MCF 10A (cell line): ENCODE measurements around the gene ASRGL1. TPM values are rescaled to one million over a fixed set of nuclear protein-coding genes. Genes with fewer than 3 reads are reported as not detected.

Experiments used
- BruUV-seq: library from RNA; stranded (reverse); fragments of 400-500 nt; replicated peaks from 2 replicates; lab custom pipeline; 2021; lab: Mats Ljungman, UMichigan
- CTCF ChIA-PET: fragments of 300-600 bp; sonication (Branson Sonifier 250); formaldehyde crosslinking; extraction: SDS; loops from one replicate; lab custom pipeline; 2021; ENCODE audit warnings: antibody characterized with exemption, inconsistent platforms; lab: Yijun Ruan, JAX
- POLR2A ChIA-PET: fragments of 300-600, 350-650 bp; sonication (Branson Sonifier 250); formaldehyde crosslinking; extraction: SDS; loops from one replicate; lab custom pipeline; 2020; ENCODE audit warnings: antibody characterized with exemption, inconsistent platforms; lab: Yijun Ruan, JAX
- DNase-seq: peaks from one replicate; pipeline ENCODE4 v3.0.0-alpha.2; 2018; ENCODE audit not compliant: unreplicated experiment
- H3K27ac Mint-ChIP-seq: one replicate; pipeline ENCODE4 v1.8.0; 2022; ENCODE audit warnings: mild to moderate bottlenecking, low read depth, mixed read lengths; ENCODE audit not compliant: unreplicated experiment
- H3K27me3 Mint-ChIP-seq: one replicate; pipeline ENCODE4 v1.8.0; 2022; ENCODE audit warnings: mixed read lengths; ENCODE audit not compliant: insufficient read depth, unreplicated experiment
- H3K36me3 Mint-ChIP-seq: one replicate; pipeline ENCODE4 v1.8.0; 2022; ENCODE audit warnings: mild to moderate bottlenecking, moderate library complexity, mixed read lengths; ENCODE audit not compliant: insufficient read depth, unreplicated experiment
- H3K4me1 Mint-ChIP-seq: one replicate; pipeline ENCODE4 v1.8.0; 2022; ENCODE audit warnings: mixed read lengths; ENCODE audit not compliant: insufficient read depth, unreplicated experiment
- H3K4me3 Mint-ChIP-seq: one replicate; pipeline ENCODE4 v1.8.0; 2022; ENCODE audit warnings: mild to moderate bottlenecking, moderate library complexity, mixed read lengths; ENCODE audit not compliant: unreplicated experiment
- H3K9me3 Mint-ChIP-seq: one replicate; pipeline ENCODE4 v1.8.0; 2022; ENCODE audit warnings: mixed read lengths; ENCODE audit not compliant: unreplicated experiment
- CTCF ChIP-seq: fragments of 200-600 bp; IDR thresholded peaks from one replicate; pipeline ENCODE4 v1.8.0; 2022; ENCODE audit warnings: antibody characterized with exemption, mild to moderate bottlenecking; ENCODE audit not compliant: unreplicated experiment
- intact Hi-C: fragments of 100-400 bp; cut with micrococcal nuclease; formaldehyde crosslinking; loops from 2 replicates; pipeline ENCODE4 v1.14.1; 2022
- total RNA-seq: library from RNA; stranded (reverse); gene quantifications from 2 replicates; pipeline ENCODE4 v1.2.3, GENCODE V29; 2022

The ASRGL1 gene
- total RNA-seq, 1 experiment from 2014 or later = 0.65 TPM

GRCh38 chr11:62400281-62400680, 63.0 kb downstream of the ASRGL1 start:
- peaks cover 2% of the 10 kb centered on the region for H3K4me1 Mint-ChIP-seq
- H3K4me3 Mint-ChIP-seq = no peak overlapping the region
- no peak overlapping the region for H3K27ac Mint-ChIP-seq
- ChIA-PET CTCF (interaction anchor here (0.6 to 2.8 kb wide), 8 partner anchors 8 to 234 kb away, joined by 3 to 12 read pairs (median 4); no protein-coding TSS in a partner anchor), POLR2A (interaction anchor here (0.6 to 1.9 kb wide), 3 partner anchors 11 to 831 kb away, joined by 3 to 6 read pairs (median 6); no protein-coding TSS in a partner anchor)
- no peak for DNase-seq
- intact Hi-C loops = no loop called here
- H3K9me3 Mint-ChIP-seq = no peaks in the 10 kb centered on the region
- no peak for TF ChIP-seq CTCF
- BruUV-seq = no TSS peak
- H3K27me3 Mint-ChIP-seq = no peaks in the 10 kb centered on the region
- no peaks in the 10 kb centered on the region for H3K36me3 Mint-ChIP-seq

- no peak overlapping the region for H3K27ac Mint-ChIP-seq
- POLR2A ChIA-PET = interaction anchor here (0.6 to 1.9 kb wide), 3 partner anchors 11 to 830 kb away, joined by 3 to 6 read pairs (median 6); no protein-coding TSS in a partner anchor
- no peak for TF ChIP-seq CTCF
- no peaks in the 10 kb centered on the region for H3K9me3 Mint-ChIP-seq
- CTCF ChIA-PET = interaction anchor here (0.6 to 2.8 kb wide), 6 partner anchors 8 to 233 kb away, joined by 3 to 12 read pairs (median 4); no protein-coding TSS in a partner anchor
- no peak overlapping the region for H3K4me3 Mint-ChIP-seq
- DNase-seq = no peak
- H3K36me3 Mint-ChIP-seq = no peaks in the 10 kb centered on the region
- no peaks in the 10 kb centered on the region for H3K4me1 Mint-ChIP-seq
- intact Hi-C loops = no loop called here
- no peaks in the 10 kb centered on the region for H3K27me3 Mint-ChIP-seq
- BruUV-seq = no TSS peak
Observed at GRCh38 chr11:62400760-62401159, 63.5 kb downstream of the ASRGL1 start.

- Mint-ChIP-seq H3K4me1 (no peaks in the 10 kb centered on the region), H3K4me3 (no peak overlapping the region), H3K9me3 (no peaks in the 10 kb centered on the region), H3K27me3 (no peaks in the 10 kb centered on the region), H3K36me3 (no peaks in the 10 kb centered on the region), H3K27ac (no peak overlapping the region)
- no peak for DNase-seq
- CTCF ChIA-PET = interaction anchor here (0.9 to 2.8 kb wide), 5 partner anchors 13 to 141 kb away, joined by 3 to 12 read pairs (median 6); no protein-coding TSS in a partner anchor
- POLR2A ChIA-PET = interaction anchor here (1.3 to 1.9 kb wide), 2 partner anchors 10 to 159 kb away, joined by 6 read pairs; no protein-coding TSS in a partner anchor
- intact Hi-C loops = no loop called here
- no peak for TF ChIP-seq CTCF
- no TSS peak for BruUV-seq
Observed at GRCh38 chr11:62401356-62401755, 64.1 kb downstream of the ASRGL1 start.

- ChIA-PET CTCF (interaction anchor here (0.7 to 1.8 kb wide), 4 partner anchors 12 to 141 kb away, joined by 3 to 9 read pairs (median 3); no protein-coding TSS in a partner anchor), POLR2A (interaction anchor here (1.9 kb wide), 1 partner anchor 10 kb away, joined by 6 read pairs; no protein-coding TSS in a partner anchor)
- Mint-ChIP-seq H3K27ac (no peak overlapping the region), H3K4me1 (no peaks in the 10 kb centered on the region), H3K9me3 (no peaks in the 10 kb centered on the region), H3K4me3 (no peak overlapping the region), H3K27me3 (no peaks in the 10 kb centered on the region), H3K36me3 (no peaks in the 10 kb centered on the region)
- no peak for DNase-seq
- BruUV-seq = no TSS peak
- TF ChIP-seq CTCF = no peak
- intact Hi-C loops = no loop called here
Observed at GRCh38 chr11:62401811-62402210, 64.6 kb downstream of the ASRGL1 start.
